Neural progenitor cell (in vitro differentiated cells): ENCODE results near the gene TXNRD1.

Experiments used
- CTCF ChIP-seq: fragments of 200-600 bp; sonication (generic); IDR thresholded peaks from 2 replicates; pipeline ENCODE4 v1.5.1; 2017; ENCODE audit warnings: antibody characterized with exemption, mild to moderate bottlenecking
- EZH2 ChIP-seq: fragments of 200-600 bp; sonication (generic); IDR thresholded peaks from 2 replicates; pipeline ENCODE4 v1.6.1; 2017; ENCODE audit warnings: antibody characterized with exemption, mild to moderate bottlenecking, moderate library complexity

GRCh38 chr12:104294927-104295668 lies 79.5 kb downstream of the TXNRD1 start:
- TF ChIP-seq CTCF (no peak), EZH2 (no peak)
